OCI-LY7 (cell line): ENCODE data around the gene PCID2.

Experiments
- EZH2phosphoT487 ChIP-seq: fragments of 200-600 bp; sonication (generic); IDR thresholded peaks from 2 replicates; pipeline ENCODE4 v1.6.1; 2018; ENCODE audit warnings: low read depth, borderline replicate concordance, mild to moderate bottlenecking, mixed run types, antibody characterized with exemption, low read length, moderate library complexity, mixed read lengths
- TF ChIP-seq, protein P1 (sequence below): fragments of 200-600 bp; sonication (generic); conservative IDR thresholded peaks from 2 replicates; pipeline ENCODE4 v1.5.1; 2014; ENCODE audit warnings: mild to moderate bottlenecking, antibody characterized with exemption, low read length, moderate library complexity, mixed read lengths

DNA sequence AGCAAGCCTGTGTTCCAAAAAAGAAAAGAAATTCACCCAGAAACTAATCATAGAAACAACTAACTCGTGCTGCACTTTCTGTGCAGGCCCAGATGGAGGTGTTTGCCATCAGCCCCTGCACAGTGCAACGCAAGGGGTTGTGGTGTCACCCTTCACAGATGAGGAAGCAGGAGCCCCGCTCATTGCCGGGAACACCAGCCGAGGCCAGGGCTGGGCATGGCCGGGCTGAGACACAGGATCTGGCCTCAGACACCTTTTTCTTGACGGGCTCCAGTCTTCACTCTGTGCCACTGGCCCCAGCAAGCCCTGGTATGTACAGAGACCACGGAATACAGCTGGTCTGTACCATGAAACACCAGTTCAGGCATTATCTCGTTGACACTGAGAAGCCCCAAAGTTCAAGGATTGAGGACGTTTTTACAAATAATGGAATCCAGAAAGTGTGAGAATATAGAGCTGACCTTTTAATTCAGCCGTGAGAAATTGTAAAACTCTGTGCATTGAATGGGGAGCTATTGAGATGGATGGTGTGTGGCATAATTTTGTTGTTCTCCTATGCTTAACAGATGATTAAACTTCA is 44.1 kb upstream of the PCID2 start:
- TF ChIP-seq, protein P1, sequence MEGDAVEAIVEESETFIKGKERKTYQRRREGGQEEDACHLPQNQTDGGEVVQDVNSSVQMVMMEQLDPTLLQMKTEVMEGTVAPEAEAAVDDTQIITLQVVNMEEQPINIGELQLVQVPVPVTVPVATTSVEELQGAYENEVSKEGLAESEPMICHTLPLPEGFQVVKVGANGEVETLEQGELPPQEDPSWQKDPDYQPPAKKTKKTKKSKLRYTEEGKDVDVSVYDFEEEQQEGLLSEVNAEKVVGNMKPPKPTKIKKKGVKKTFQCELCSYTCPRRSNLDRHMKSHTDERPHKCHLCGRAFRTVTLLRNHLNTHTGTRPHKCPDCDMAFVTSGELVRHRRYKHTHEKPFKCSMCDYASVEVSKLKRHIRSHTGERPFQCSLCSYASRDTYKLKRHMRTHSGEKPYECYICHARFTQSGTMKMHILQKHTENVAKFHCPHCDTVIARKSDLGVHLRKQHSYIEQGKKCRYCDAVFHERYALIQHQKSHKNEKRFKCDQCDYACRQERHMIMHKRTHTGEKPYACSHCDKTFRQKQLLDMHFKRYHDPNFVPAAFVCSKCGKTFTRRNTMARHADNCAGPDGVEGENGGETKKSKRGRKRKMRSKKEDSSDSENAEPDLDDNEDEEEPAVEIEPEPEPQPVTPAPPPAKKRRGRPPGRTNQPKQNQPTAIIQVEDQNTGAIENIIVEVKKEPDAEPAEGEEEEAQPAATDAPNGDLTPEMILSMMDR = no peak
- TF ChIP-seq EZH2phosphoT487 = no peak
